ENCODE results near the gene SVIL.
"Not testable (repeated sequence)": the region's sequence is repeated elsewhere in the genome, so short reads cannot be mapped to it uniquely, and the experiment has no call there.

SVIL gene

DNA sequence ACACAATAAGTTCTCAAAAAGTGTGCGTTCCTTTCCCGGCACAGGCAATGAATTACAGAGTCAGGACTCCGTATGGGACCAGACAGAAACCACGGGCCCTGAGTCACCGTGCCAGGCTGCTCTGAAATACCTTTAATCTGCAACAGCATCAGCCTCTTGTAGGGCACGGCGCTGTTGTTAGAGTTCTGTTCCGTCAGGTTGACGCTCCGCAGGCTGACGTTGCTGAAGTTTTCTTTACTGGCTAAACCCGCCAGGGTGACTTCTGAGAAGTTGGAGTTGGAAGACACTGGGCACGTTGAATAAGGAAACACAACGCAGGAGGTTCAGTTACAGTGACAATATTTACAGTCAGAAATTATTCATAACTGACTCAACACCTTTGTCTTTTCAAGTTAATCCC, 146.3 kb downstream of the SVIL start:
- not testable (repeated sequence) for H3K27me3 ChIP-seq (ENCODE audit: insufficient read depth, low read length); H3K27ac ChIP-seq (ENCODE audit: low read depth, low read length); H3K79me2 ChIP-seq (ENCODE audit: control insufficient read depth, insufficient read depth, low read length, unreplicated experiment); H3K4me1 ChIP-seq (ENCODE audit: control insufficient read depth, insufficient read depth, low read length, unreplicated experiment); H2AFZ ChIP-seq (ENCODE audit: low read length, unreplicated experiment); H3K4me3 ChIP-seq (ENCODE audit: low read depth, low read length)
- H3K36me3 ChIP-seq (ENCODE audit: insufficient read depth, low read length): peaks cover 22% of the 10 kb centered on the region

- H3K36me3 ChIP-seq (ENCODE audit: insufficient read depth, low read length): peaks cover 20% of the 10 kb centered on the region; the same call in 1 of the 2 replicates
- not testable (repeated sequence) for H3K27ac ChIP-seq (ENCODE audit: low read depth, low read length)
Measured at GRCh38 chr10:29487884-29488266, 146.9 kb downstream of the SVIL start.

DNA sequence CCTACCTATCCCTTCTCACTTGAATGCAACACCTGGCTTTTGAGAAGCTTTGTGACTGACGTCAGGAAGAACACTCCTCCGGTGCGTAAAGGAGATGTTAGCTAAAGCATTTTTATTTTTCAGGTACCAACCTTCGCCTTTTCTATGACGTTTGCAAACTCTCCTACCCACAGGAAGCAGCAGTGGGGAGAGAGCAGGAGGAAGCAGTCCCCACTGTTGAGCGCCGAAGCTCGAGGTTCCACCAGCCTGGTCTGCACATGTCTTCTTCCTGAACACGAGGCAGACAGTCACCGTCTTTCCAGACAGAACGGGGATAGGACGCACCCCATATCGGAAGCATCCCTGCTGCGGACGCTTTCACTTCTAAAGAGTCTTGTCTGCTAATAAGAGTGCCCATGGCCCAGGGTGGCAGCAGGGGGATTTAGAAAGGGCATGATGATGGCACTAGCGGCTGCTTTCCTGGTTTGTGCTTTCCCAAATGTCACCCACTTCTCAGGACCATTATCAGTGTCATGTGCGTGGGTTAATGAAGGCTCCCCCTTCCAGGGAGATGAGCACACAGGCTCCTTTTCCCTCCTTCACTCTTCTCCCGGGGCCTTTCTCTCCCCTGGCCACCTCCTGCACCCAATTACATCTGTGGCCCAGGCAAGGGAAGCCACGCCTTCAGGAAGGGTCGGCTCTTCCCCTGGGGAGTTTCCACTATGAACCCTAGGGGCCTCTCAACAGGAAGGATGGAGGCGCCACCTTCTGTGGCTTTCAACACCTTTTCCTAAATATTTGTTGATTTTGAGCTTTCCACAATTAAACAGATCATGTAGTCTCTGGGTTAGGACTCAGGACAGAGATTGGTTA, 147.5 kb downstream of the SVIL start:
- H3K27me3 ChIP-seq (ENCODE audit: insufficient read depth, low read length); H3K27ac ChIP-seq (ENCODE audit: low read depth, low read length); H3K4me3 ChIP-seq (ENCODE audit: low read depth, low read length); H3K4me1 ChIP-seq (ENCODE audit: control insufficient read depth, insufficient read depth, low read length, unreplicated experiment); H3K79me2 ChIP-seq (ENCODE audit: control insufficient read depth, insufficient read depth, low read length, unreplicated experiment); H2AFZ ChIP-seq (ENCODE audit: low read length, unreplicated experiment): not testable (repeated sequence)
- peaks cover 20% of the 10 kb centered on the region; the same call in 1 of the 2 replicates for H3K36me3 ChIP-seq (ENCODE audit: insufficient read depth, low read length)

More at GRCh38 chr10:29487884-29488266, 146.9 kb downstream of the SVIL start:
- not testable (repeated sequence) for H3K27me3 ChIP-seq (ENCODE audit: insufficient read depth, low read length); H3K4me3 ChIP-seq (ENCODE audit: low read depth, low read length); H3K79me2 ChIP-seq (ENCODE audit: control insufficient read depth, insufficient read depth, low read length, unreplicated experiment); H2AFZ ChIP-seq (ENCODE audit: low read length, unreplicated experiment); H3K4me1 ChIP-seq (ENCODE audit: control insufficient read depth, insufficient read depth, low read length, unreplicated experiment)

GRCh38 chr10:29486433-29486832, 148.3 kb downstream of the SVIL start:
- peaks cover 7% of the 10 kb centered on the region for H3K4me1 ChIP-seq (ENCODE audit: control insufficient read depth, insufficient read depth, low read length, unreplicated experiment)
- H3K4me3 ChIP-seq (ENCODE audit: low read depth, low read length): no peak overlapping the region
- no peak overlapping the region for H3K27ac ChIP-seq (ENCODE audit: low read depth, low read length)
- no peak overlapping the region for H2AFZ ChIP-seq (ENCODE audit: low read length, unreplicated experiment)
- peaks cover 20% of the 10 kb centered on the region; the same call in 1 of the 2 replicates for H3K36me3 ChIP-seq (ENCODE audit: insufficient read depth, low read length)
- H3K79me2 ChIP-seq (ENCODE audit: control insufficient read depth, insufficient read depth, low read length, unreplicated experiment): no peaks in the 10 kb centered on the region
- H3K27me3 ChIP-seq (ENCODE audit: insufficient read depth, low read length): no peaks in the 10 kb centered on the region

DNA sequence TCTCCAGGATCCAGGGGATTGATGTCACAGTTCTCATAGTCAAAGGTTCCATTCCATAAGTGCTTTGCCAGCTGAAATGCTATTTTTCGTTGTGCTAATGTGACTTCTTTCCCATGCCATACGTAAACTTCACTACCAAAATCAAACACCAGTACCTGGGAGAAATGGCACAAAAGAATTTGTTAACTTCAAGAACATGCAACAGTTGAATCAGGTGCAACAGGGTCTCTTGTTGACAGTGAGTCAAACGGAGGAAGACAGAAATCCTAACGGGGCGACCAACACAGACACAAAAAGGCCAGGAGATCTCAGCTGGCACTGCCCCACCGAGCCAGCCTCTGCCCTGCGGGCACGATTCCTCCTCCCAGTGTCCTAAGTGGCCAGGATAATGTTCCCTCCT, 150.1 kb downstream of the SVIL start:
- not testable (repeated sequence) for H3K27me3 ChIP-seq (ENCODE audit: insufficient read depth, low read length); H3K79me2 ChIP-seq (ENCODE audit: control insufficient read depth, insufficient read depth, low read length, unreplicated experiment); H3K27ac ChIP-seq (ENCODE audit: low read depth, low read length); H3K4me1 ChIP-seq (ENCODE audit: control insufficient read depth, insufficient read depth, low read length, unreplicated experiment); H2AFZ ChIP-seq (ENCODE audit: low read length, unreplicated experiment); H3K4me3 ChIP-seq (ENCODE audit: low read depth, low read length)
- peaks cover 20% of the 10 kb centered on the region; the same call in 1 of the 2 replicates for H3K36me3 ChIP-seq (ENCODE audit: insufficient read depth, low read length)

GRCh38 chr10:29482591-29483431, 152.0 kb downstream of the SVIL start:
- Histone ChIP-seq H2AFZ (ENCODE audit: low read length, unreplicated experiment) (no peak overlapping the region), H3K79me2 (ENCODE audit: control insufficient read depth, insufficient read depth, low read length, unreplicated experiment) (no peaks in the 10 kb centered on the region), H3K4me1 (ENCODE audit: control insufficient read depth, insufficient read depth, low read length, unreplicated experiment) (peaks cover 7% of the 10 kb centered on the region), H3K4me3 (ENCODE audit: low read depth, low read length) (no peak overlapping the region), H3K27me3 (ENCODE audit: insufficient read depth, low read length) (no peaks in the 10 kb centered on the region), H3K36me3 (ENCODE audit: insufficient read depth, low read length) (peaks cover 17% of the 10 kb centered on the region), H3K27ac (ENCODE audit: low read depth, low read length) (no peak overlapping the region)

GRCh38 chr10:29481906-29482440, 152.8 kb downstream of the SVIL start:
- Histone ChIP-seq H3K27ac (ENCODE audit: low read depth, low read length) (no peak overlapping the region), H3K4me3 (ENCODE audit: low read depth, low read length) (no peak overlapping the region)

GRCh38 chr10:29479981-29480954, 154.5 kb downstream of the SVIL start:
- Histone ChIP-seq H3K4me1 (ENCODE audit: control insufficient read depth, insufficient read depth, low read length, unreplicated experiment) (peaks cover 7% of the 10 kb centered on the region), H3K27ac (ENCODE audit: low read depth, low read length) (no peak overlapping the region), H3K36me3 (ENCODE audit: insufficient read depth, low read length) (peaks cover 7% of the 10 kb centered on the region; the same call in 1 of the 2 replicates), H3K27me3 (ENCODE audit: insufficient read depth, low read length) (no peaks in the 10 kb centered on the region), H3K79me2 (ENCODE audit: control insufficient read depth, insufficient read depth, low read length, unreplicated experiment) (no peaks in the 10 kb centered on the region), H3K4me3 (ENCODE audit: low read depth, low read length) (no peak overlapping the region), H2AFZ (ENCODE audit: low read length, unreplicated experiment) (no peak overlapping the region)

More at GRCh38 chr10:29481906-29482440, 152.8 kb downstream of the SVIL start:
- Histone ChIP-seq H2AFZ (ENCODE audit: low read length, unreplicated experiment) (no peak overlapping the region), H3K4me1 (ENCODE audit: control insufficient read depth, insufficient read depth, low read length, unreplicated experiment) (peaks cover 7% of the 10 kb centered on the region), H3K79me2 (ENCODE audit: control insufficient read depth, insufficient read depth, low read length, unreplicated experiment) (no peaks in the 10 kb centered on the region), H3K27me3 (ENCODE audit: insufficient read depth, low read length) (no peaks in the 10 kb centered on the region), H3K36me3 (ENCODE audit: insufficient read depth, low read length) (peaks cover 18% of the 10 kb centered on the region)

DNA sequence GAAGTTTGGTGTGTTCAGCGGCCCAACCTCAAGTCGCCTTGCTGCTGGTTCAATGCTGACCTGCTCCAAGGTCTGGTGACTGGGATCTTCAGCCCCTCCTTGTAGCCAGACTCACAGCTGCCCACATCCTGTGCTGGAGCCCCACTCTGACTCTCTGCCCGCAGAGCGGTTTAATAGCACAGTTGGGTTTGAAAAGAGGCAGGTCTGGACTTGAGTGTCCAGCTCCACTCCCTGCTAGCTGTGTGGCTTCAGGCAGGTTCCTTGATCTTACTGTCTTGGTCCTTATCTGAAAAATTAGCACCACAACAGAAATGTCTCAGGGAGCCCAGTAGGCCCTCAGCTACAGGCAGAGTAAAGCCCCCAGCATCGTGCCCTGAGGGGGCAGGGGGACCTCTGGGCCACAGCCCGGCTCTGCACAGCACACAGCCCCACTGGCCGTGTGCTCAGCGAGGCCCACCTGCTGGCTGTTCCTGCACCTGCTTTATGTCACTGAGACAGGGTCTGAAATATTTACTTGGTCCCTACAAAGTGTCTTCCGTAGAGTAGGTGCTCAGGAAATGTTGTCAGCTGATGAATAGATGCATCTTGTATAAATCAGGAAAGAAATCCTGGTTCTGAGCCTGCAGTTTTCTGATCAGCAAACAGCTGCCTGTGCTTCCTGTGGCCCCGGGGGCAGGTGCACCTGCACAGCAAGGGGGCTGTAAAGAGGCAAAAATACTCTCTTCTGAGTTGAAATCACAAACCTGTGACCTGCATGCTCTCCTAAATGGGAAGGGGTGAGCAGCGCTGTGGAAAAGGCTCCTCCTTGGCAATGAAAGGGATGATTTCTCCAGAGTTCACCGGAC, 155.5 kb downstream of the SVIL start:
- H2AFZ ChIP-seq (ENCODE audit: low read length, unreplicated experiment): no peak overlapping the region
- no peaks in the 10 kb centered on the region for H3K79me2 ChIP-seq (ENCODE audit: control insufficient read depth, insufficient read depth, low read length, unreplicated experiment)
- H3K27ac ChIP-seq (ENCODE audit: low read depth, low read length): no peak overlapping the region
- H3K4me1 ChIP-seq (ENCODE audit: control insufficient read depth, insufficient read depth, low read length, unreplicated experiment): peaks cover 7% of the 10 kb centered on the region
- no peak overlapping the region for H3K4me3 ChIP-seq (ENCODE audit: low read depth, low read length)
- no peaks in the 10 kb centered on the region for H3K27me3 ChIP-seq (ENCODE audit: insufficient read depth, low read length)
- H3K36me3 ChIP-seq (ENCODE audit: insufficient read depth, low read length): peaks cover 7% of the 10 kb centered on the region; the same call in 1 of the 2 replicates

Data from ACC112 (cell line).